ENCODE results near the gene GAMT.

GRCh38 chr19:1401138-1401888 lies at the start of gene GAMT:
- TF ChIP-seq, protein P1, sequence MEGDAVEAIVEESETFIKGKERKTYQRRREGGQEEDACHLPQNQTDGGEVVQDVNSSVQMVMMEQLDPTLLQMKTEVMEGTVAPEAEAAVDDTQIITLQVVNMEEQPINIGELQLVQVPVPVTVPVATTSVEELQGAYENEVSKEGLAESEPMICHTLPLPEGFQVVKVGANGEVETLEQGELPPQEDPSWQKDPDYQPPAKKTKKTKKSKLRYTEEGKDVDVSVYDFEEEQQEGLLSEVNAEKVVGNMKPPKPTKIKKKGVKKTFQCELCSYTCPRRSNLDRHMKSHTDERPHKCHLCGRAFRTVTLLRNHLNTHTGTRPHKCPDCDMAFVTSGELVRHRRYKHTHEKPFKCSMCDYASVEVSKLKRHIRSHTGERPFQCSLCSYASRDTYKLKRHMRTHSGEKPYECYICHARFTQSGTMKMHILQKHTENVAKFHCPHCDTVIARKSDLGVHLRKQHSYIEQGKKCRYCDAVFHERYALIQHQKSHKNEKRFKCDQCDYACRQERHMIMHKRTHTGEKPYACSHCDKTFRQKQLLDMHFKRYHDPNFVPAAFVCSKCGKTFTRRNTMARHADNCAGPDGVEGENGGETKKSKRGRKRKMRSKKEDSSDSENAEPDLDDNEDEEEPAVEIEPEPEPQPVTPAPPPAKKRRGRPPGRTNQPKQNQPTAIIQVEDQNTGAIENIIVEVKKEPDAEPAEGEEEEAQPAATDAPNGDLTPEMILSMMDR (IDR thresholded peaks at IDR 0.05): peak; percentile 56 to 84 (median 68)
- peak; percentile 73 for TF ChIP-seq POLR2A (IDR thresholded peaks at IDR 0.05)
